Measurements from ENCODE around the gene SAP30. TPM values are rescaled to one million over a fixed set of nuclear protein-coding genes. Genes with fewer than 3 reads are reported as not detected.
A peak's percentile ranks its signal among the peaks of the same experiment; 100 is the strongest.

The SAP30 gene
- total and polyA plus RNA-seq, 10 of the 15 experiments (the other 5 are each of a cell fraction or from before 2014, with no cell fraction given), result 5.0 to 56.9 (median 23.6) TPM

- RAD21 ChIA-PET (ENCODE audit: unreplicated experiment), result interaction anchor here (1.4 to 8.4 kb wide), 4 partner anchors 15 to 38 kb away, joined by 3 to 145 read pairs (median 12); partner anchors contain the start of gene SAP30
- under 1% methylated on average over 21 of the region's 21 CpGs for WGBS (ENCODE audit: insufficient coverage, insufficient replicate concordance, low lambda C conversion rate, missing lambda C conversion rate)
- ATAC-seq (no peak), DNase-seq (ENCODE audit: low read depth, low spot score) (no peak), FAIRE-seq (no peak)
- intact Hi-C loops (cut with micrococcal nuclease; ENCODE audit: unreplicated experiment) (loop anchor here (5.0 kb wide), 1 partner anchor 166 kb away; the partner anchor contains the start of gene GALNT7), in situ Hi-C loops (cut with MboI) (loop anchor here (5.0 kb wide), 1 partner anchor 34 kb away; no protein-coding TSS in a partner anchor)
- SMC1A ChIA-PET (ENCODE audit: uncharacterized antibody, unreplicated experiment), result interaction anchor here (1.3 to 14.3 kb wide), 6 partner anchors 14 to 87 kb away, joined by 3 to 232 read pairs (median 4); partner anchors contain the start of gene SAP30
- Histone ChIP-seq H3K4me1 (ENCODE audit: control insufficient read depth, insufficient read depth, low read length) (peaks cover 6% of the 10 kb centered on the region), H3K9ac (ENCODE audit: control insufficient read depth, insufficient read depth, low read length) (peak overlapping the region; percentile 100), H3K4me2 (ENCODE audit: control insufficient read depth, insufficient read depth) (peak overlapping the region; percentile 95), H3K4me3 (peak overlapping the region; percentile 94), H4K20me1 (ENCODE audit: control insufficient read depth, insufficient read depth) (no peaks in the 10 kb centered on the region), H3K27ac (ENCODE audit: control insufficient read depth, insufficient read depth) (peak overlapping the region; percentile 100), H3K9me3 (replicated peaks; ENCODE audit: control insufficient read depth, insufficient read depth, low read length) (no peaks in the 10 kb centered on the region), H3K36me3 (ENCODE audit: control insufficient read depth in 2 of 2, insufficient read depth in 2 of 2, low read length in 1 of 2) (peaks cover 0 to 18% of the 10 kb centered on the region in 2 experiments; a peak in 3 of 4 replicates), H3K79me2 (ENCODE audit: control insufficient read depth, insufficient read depth, low read length) (peaks cover 67% of the 10 kb centered on the region), H2AFZ (ENCODE audit: control insufficient read depth, low read depth, low read length) (no peak overlapping the region), H3K27me3 (replicated peaks in 1 of 2; ENCODE audit: control insufficient read depth in 2 of 2, insufficient read depth in 2 of 2, low read length in 1 of 2) (no peaks in the 10 kb centered on the region)
- CTCF ChIA-PET, result interaction anchor here (0.6 to 4.3 kb wide), 10 partner anchors 11 to 441 kb away, joined by 3 to 23 read pairs (median 6); partner anchors contain the start of gene SAP30
- POLR2A ChIA-PET, result interaction anchor here (0.9 to 13.9 kb wide), 8 partner anchors 11 to 165 kb away, joined by 3 to 472 read pairs (median 5); partner anchors contain the start of genes GALNT7 and SAP30
- no TSS peak for BruUV-seq (replicated peaks)
- no peak for TF ChIP-seq PML (IDR thresholded peaks at IDR 0.05; ENCODE audit: low read length)
- no peak for TF ChIP-seq IRF5 (IDR thresholded peaks at IDR 0.05; ENCODE audit: borderline replicate concordance)
- no peak for TF ChIP-seq E4F1 (IDR thresholded peaks at IDR 0.05; ENCODE audit: borderline replicate concordance, partially characterized antibody)
- 0 out of 2 replicates have a peak, but pooled peaks have one; percentile 11 for TF ChIP-seq NBN (IDR thresholded peaks at IDR 0.05)
- no peak for TF ChIP-seq IKZF2 (IDR thresholded peaks at IDR 0.05)
- no peak for TF ChIP-seq ZNF384 (IDR thresholded peaks at IDR 0.05; ENCODE audit: borderline replicate concordance, low read depth, low read length)
Measured at GRCh38 chr4:173332963-173333657, 37.6 kb upstream of the SAP30 start.
